ENCODE measurements around the gene SRRD.
A peak's percentile ranks its signal among the peaks of the same experiment; 100 is the strongest.

Gene SRRD

GRCh38 chr22:26446808-26447515 lies 36.7 kb upstream of the SRRD start:
- ATAC-seq (replicated peaks; ENCODE audit: extremely low read depth, poor library complexity, severe bottlenecking) = no peak
- H3K4me3 Mint-ChIP-seq = no peak overlapping the region
- H3K27ac Mint-ChIP-seq (ENCODE audit: low read depth) = no peak overlapping the region

GRCh38 chr22:26447584-26448329 lies 35.9 kb upstream of the SRRD start:
- Mint-ChIP-seq H3K27me3 (no peaks in the 10 kb centered on the region), H3K9me3 (no peaks in the 10 kb centered on the region), H3K4me1 (no peaks in the 10 kb centered on the region), H3K27ac (ENCODE audit: low read depth) (no peak overlapping the region), H3K36me3 (ENCODE audit: insufficient read depth) (peaks cover 25% of the 10 kb centered on the region), H3K4me3 (no peak overlapping the region)
- ATAC-seq (replicated peaks; ENCODE audit: extremely low read depth, poor library complexity, severe bottlenecking) = no peak
- no peak for DNase-seq (ENCODE audit: low spot score in 2 of 2)

More at GRCh38 chr22:26446808-26447515, 36.7 kb upstream of the SRRD start:
- H3K9me3 Mint-ChIP-seq = no peaks in the 10 kb centered on the region
- peaks cover 22% of the 10 kb centered on the region for H3K36me3 Mint-ChIP-seq (ENCODE audit: insufficient read depth)
- no peaks in the 10 kb centered on the region for H3K27me3 Mint-ChIP-seq
- H3K4me1 Mint-ChIP-seq = no peaks in the 10 kb centered on the region
- no peak for DNase-seq (ENCODE audit: low spot score in 2 of 2)

- Mint-ChIP-seq H3K36me3 (ENCODE audit: insufficient read depth) (peaks cover 19% of the 10 kb centered on the region), H3K4me1 (no peaks in the 10 kb centered on the region), H3K27ac (ENCODE audit: low read depth) (no peak overlapping the region), H3K9me3 (no peaks in the 10 kb centered on the region), H3K27me3 (no peaks in the 10 kb centered on the region), H3K4me3 (no peak overlapping the region)
- ATAC-seq (replicated peaks; ENCODE audit: extremely low read depth, poor library complexity, severe bottlenecking) = no peak
- no peak for DNase-seq (ENCODE audit: low spot score in 2 of 2)
Observed at GRCh38 chr22:26448334-26448733, 35.3 kb upstream of the SRRD start.

GRCh38 chr22:26448941-26449340 lies 34.7 kb upstream of the SRRD start:
- Mint-ChIP-seq H3K36me3 (ENCODE audit: insufficient read depth) (peaks cover 13% of the 10 kb centered on the region), H3K27ac (ENCODE audit: low read depth) (no peak overlapping the region), H3K9me3 (no peaks in the 10 kb centered on the region), H3K27me3 (no peaks in the 10 kb centered on the region), H3K4me3 (no peak overlapping the region), H3K4me1 (no peaks in the 10 kb centered on the region)
- DNase-seq (ENCODE audit: low spot score in 2 of 2) = no peak
- ATAC-seq (replicated peaks; ENCODE audit: extremely low read depth, poor library complexity, severe bottlenecking) = no peak

- ATAC-seq (replicated peaks; ENCODE audit: extremely low read depth, poor library complexity, severe bottlenecking) (no peak), DNase-seq (ENCODE audit: low spot score in 2 of 2) (no peak)
- Mint-ChIP-seq H3K27ac (ENCODE audit: low read depth) (no peak overlapping the region), H3K4me3 (no peak overlapping the region), H3K36me3 (ENCODE audit: insufficient read depth) (peaks cover 13% of the 10 kb centered on the region), H3K9me3 (no peaks in the 10 kb centered on the region), H3K4me1 (no peaks in the 10 kb centered on the region), H3K27me3 (no peaks in the 10 kb centered on the region)
Observed at GRCh38 chr22:26450453-26451185, 33.1 kb upstream of the SRRD start.

GRCh38 chr22:26452236-26453016 lies 31.3 kb upstream of the SRRD start:
- no peaks in the 10 kb centered on the region for H3K27me3 Mint-ChIP-seq
- H3K9me3 Mint-ChIP-seq = no peaks in the 10 kb centered on the region
- no peak overlapping the region for H3K27ac Mint-ChIP-seq (ENCODE audit: low read depth)
- H3K36me3 Mint-ChIP-seq (ENCODE audit: insufficient read depth) = peaks cover 18% of the 10 kb centered on the region
- no peaks in the 10 kb centered on the region for H3K4me1 Mint-ChIP-seq
- ATAC-seq (replicated peaks; ENCODE audit: extremely low read depth, poor library complexity, severe bottlenecking) (no peak), DNase-seq (ENCODE audit: low spot score in 2 of 2) (no peak)
- no peak overlapping the region for H3K4me3 Mint-ChIP-seq

- no peak overlapping the region for H3K27ac Mint-ChIP-seq (ENCODE audit: low read depth)
- ATAC-seq (replicated peaks; ENCODE audit: extremely low read depth, poor library complexity, severe bottlenecking) = no peak
Observed at GRCh38 chr22:26453216-26453615, 30.5 kb upstream of the SRRD start.

GRCh38 chr22:26453812-26454500 lies 29.7 kb upstream of the SRRD start:
- Mint-ChIP-seq H3K9me3 (no peaks in the 10 kb centered on the region), H3K4me3 (no peak overlapping the region), H3K36me3 (ENCODE audit: insufficient read depth) (peaks cover 19% of the 10 kb centered on the region), H3K4me1 (no peaks in the 10 kb centered on the region), H3K27ac (ENCODE audit: low read depth) (no peak overlapping the region), H3K27me3 (no peaks in the 10 kb centered on the region)
- DNase-seq (ENCODE audit: low spot score in 2 of 2) (no peak), ATAC-seq (replicated peaks; ENCODE audit: extremely low read depth, poor library complexity, severe bottlenecking) (no peak)

More at GRCh38 chr22:26453216-26453615, 30.5 kb upstream of the SRRD start:
- Mint-ChIP-seq H3K27me3 (no peaks in the 10 kb centered on the region), H3K9me3 (no peaks in the 10 kb centered on the region), H3K36me3 (ENCODE audit: insufficient read depth) (peaks cover 18% of the 10 kb centered on the region), H3K4me1 (no peaks in the 10 kb centered on the region), H3K4me3 (no peak overlapping the region)
- DNase-seq (ENCODE audit: low spot score in 2 of 2) = no peak

- Mint-ChIP-seq H3K9me3 (no peaks in the 10 kb centered on the region), H3K36me3 (ENCODE audit: insufficient read depth) (peaks cover 13% of the 10 kb centered on the region), H3K27me3 (no peaks in the 10 kb centered on the region), H3K4me3 (no peak overlapping the region), H3K4me1 (no peaks in the 10 kb centered on the region), H3K27ac (ENCODE audit: low read depth) (no peak overlapping the region)
- no peak for DNase-seq (ENCODE audit: low spot score in 2 of 2)
- ATAC-seq (replicated peaks; ENCODE audit: extremely low read depth, poor library complexity, severe bottlenecking) = no peak
Observed at GRCh38 chr22:26457661-26458272, 25.9 kb upstream of the SRRD start.

- H3K36me3 Mint-ChIP-seq (ENCODE audit: insufficient read depth) = peaks cover 18% of the 10 kb centered on the region
- no peaks in the 10 kb centered on the region for H3K4me1 Mint-ChIP-seq
- no peak overlapping the region for H3K27ac Mint-ChIP-seq (ENCODE audit: low read depth)
- ATAC-seq (replicated peaks; ENCODE audit: extremely low read depth, poor library complexity, severe bottlenecking) (no peak), DNase-seq (ENCODE audit: low spot score in 2 of 2) (no peak)
- no peak overlapping the region for H3K4me3 Mint-ChIP-seq
- H3K9me3 Mint-ChIP-seq = no peaks in the 10 kb centered on the region
- no peaks in the 10 kb centered on the region for H3K27me3 Mint-ChIP-seq
Observed at GRCh38 chr22:26460202-26460601, 23.5 kb upstream of the SRRD start.

- no peaks in the 10 kb centered on the region for H3K27me3 Mint-ChIP-seq
- H3K27ac Mint-ChIP-seq (ENCODE audit: low read depth) = no peak overlapping the region
- peak in 1 of 2 donors; percentile 22 for DNase-seq (ENCODE audit: low spot score in 2 of 2)
- H3K36me3 Mint-ChIP-seq (ENCODE audit: insufficient read depth) = peaks cover 19% of the 10 kb centered on the region
- H3K4me1 Mint-ChIP-seq = no peaks in the 10 kb centered on the region
- H3K4me3 Mint-ChIP-seq = no peak overlapping the region
- H3K9me3 Mint-ChIP-seq = no peaks in the 10 kb centered on the region
- ATAC-seq (replicated peaks; ENCODE audit: extremely low read depth, poor library complexity, severe bottlenecking) = no peak
Observed at GRCh38 chr22:26461188-26461810, 22.4 kb upstream of the SRRD start.
